Loucy (cell line): ENCODE data around the gene WASL.

Experiments used
- H2AFZ ChIP-seq: fragments of 200-600 bp; sonication (generic); 2 replicates; pipeline ENCODE4 v1.6.0; 2016; ENCODE audit warnings: antibody characterized with exemption, mild to moderate bottlenecking, low read length, moderate library complexity
- H3F3A ChIP-seq: fragments of 200-600 bp; 2 replicates; pipeline ENCODE4 v1.6.0; 2016; ENCODE audit warnings: antibody characterized with exemption, low read depth, mild to moderate bottlenecking
- H3K27me3 ChIP-seq: fragments of 200-600 bp; sonication (generic); 2 replicates; pipeline ENCODE4 v1.6.1; 2014; ENCODE audit warnings: low read length, mild to moderate bottlenecking; ENCODE audit not compliant: insufficient read depth, poor library complexity, severe bottlenecking
- H3K36me3 ChIP-seq: fragments of 200-600 bp; sonication (generic); 2 replicates; pipeline ENCODE4 v1.6.1; 2016; ENCODE audit warnings: low read length; ENCODE audit not compliant: insufficient read depth
- H3K4me1 ChIP-seq: fragments of 200-600 bp; sonication (generic); 2 replicates; pipeline ENCODE4 v1.5.1; 2014; ENCODE audit warnings: low read length, mild to moderate bottlenecking; ENCODE audit not compliant: insufficient read depth, poor library complexity, severe bottlenecking
- H3K4me2 ChIP-seq: fragments of 200-600 bp; sonication (generic); 2 replicates; pipeline ENCODE4 v1.6.0; 2014; ENCODE audit warnings: antibody characterized with exemption, low read length, low read depth, mild to moderate bottlenecking; ENCODE audit not compliant: poor library complexity, severe bottlenecking
- H3K4me3 ChIP-seq: fragments of 200-600 bp; sonication (generic); 2 replicates; pipeline ENCODE4 v1.5.1; 2014; ENCODE audit warnings: low read length, mild to moderate bottlenecking, mixed read lengths; ENCODE audit not compliant: poor library complexity, severe bottlenecking
- H3K79me2 ChIP-seq: fragments of 200-600 bp; sonication (generic); 2 replicates; pipeline ENCODE4 v1.6.1; 2014; ENCODE audit warnings: low read length; ENCODE audit not compliant: insufficient read depth
- H3K9ac ChIP-seq: fragments of 200-600 bp; sonication (generic); 2 replicates; pipeline ENCODE4 v1.6.0; 2014; ENCODE audit warnings: mild to moderate bottlenecking, low read depth, low read length, moderate library complexity; ENCODE audit not compliant: poor library complexity, severe bottlenecking
- H3K9me2 ChIP-seq: fragments of 200-600 bp; sonication (generic); replicated peaks from 2 replicates; pipeline ENCODE4 v1.6.1; 2016; ENCODE audit warnings: low read depth, low read length, mixed read lengths
- H3K9me3 ChIP-seq: fragments of 200-600 bp; sonication (generic); 2 replicates; pipeline ENCODE4 v1.6.1; 2014; ENCODE audit warnings: mild to moderate bottlenecking, antibody characterized with exemption, low read length, low read depth; ENCODE audit not compliant: insufficient read depth
- H4K20me1 ChIP-seq: fragments of 200-600 bp; sonication (generic); 2 replicates; pipeline ENCODE4 v1.6.0; 2014; ENCODE audit warnings: antibody characterized with exemption, low read length, mild to moderate bottlenecking; ENCODE audit not compliant: insufficient read depth, poor library complexity, severe bottlenecking
- EZH2phosphoT487 ChIP-seq: fragments of 200-600 bp; IDR thresholded peaks from 2 replicates; pipeline ENCODE4 v1.6.1; 2018; ENCODE audit warnings: antibody characterized with exemption, mild to moderate bottlenecking, moderate library complexity, borderline replicate concordance
- TF ChIP-seq, protein P1 (sequence below): fragments of 200-600 bp; sonication (generic); conservative IDR thresholded peaks from 2 replicates; pipeline ENCODE4 v1.5.1; 2014; ENCODE audit warnings: mild to moderate bottlenecking, antibody characterized with exemption, low read length

WASL gene

DNA sequence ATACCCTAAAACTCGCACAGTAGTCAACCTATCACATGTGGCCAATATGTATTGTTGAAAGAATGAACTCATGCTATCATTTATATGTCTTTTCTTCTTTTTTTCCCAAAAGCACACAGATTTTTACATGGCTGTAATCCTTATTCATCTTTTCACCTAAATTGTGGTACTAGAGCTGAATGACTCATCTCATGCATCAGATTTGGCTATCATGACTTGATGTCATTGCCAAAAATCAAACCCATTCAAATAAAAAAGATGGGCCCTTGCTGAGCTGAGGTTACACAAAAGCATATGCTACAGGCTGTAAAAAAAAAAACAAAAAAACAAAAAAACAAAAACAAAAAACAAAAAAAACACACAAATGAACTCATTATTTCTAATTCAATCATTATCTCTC is 96.4 kb downstream of the WASL start:
- Histone ChIP-seq H3K9me2 (no peaks in the 10 kb centered on the region), H3K9me3 (no peaks in the 10 kb centered on the region), H3K27me3 (no peaks in the 10 kb centered on the region), H3K9ac (no peak overlapping the region), H3K4me3 (no peak overlapping the region), H3F3A (no peaks in the 10 kb centered on the region), H4K20me1 (no peaks in the 10 kb centered on the region), H3K36me3 (no peaks in the 10 kb centered on the region), H3K4me2 (no peak overlapping the region), H3K79me2 (no peaks in the 10 kb centered on the region), H3K4me1 (no peaks in the 10 kb centered on the region), H2AFZ (no peak overlapping the region)
- no peak for TF ChIP-seq EZH2phosphoT487
- TF ChIP-seq, protein P1, sequence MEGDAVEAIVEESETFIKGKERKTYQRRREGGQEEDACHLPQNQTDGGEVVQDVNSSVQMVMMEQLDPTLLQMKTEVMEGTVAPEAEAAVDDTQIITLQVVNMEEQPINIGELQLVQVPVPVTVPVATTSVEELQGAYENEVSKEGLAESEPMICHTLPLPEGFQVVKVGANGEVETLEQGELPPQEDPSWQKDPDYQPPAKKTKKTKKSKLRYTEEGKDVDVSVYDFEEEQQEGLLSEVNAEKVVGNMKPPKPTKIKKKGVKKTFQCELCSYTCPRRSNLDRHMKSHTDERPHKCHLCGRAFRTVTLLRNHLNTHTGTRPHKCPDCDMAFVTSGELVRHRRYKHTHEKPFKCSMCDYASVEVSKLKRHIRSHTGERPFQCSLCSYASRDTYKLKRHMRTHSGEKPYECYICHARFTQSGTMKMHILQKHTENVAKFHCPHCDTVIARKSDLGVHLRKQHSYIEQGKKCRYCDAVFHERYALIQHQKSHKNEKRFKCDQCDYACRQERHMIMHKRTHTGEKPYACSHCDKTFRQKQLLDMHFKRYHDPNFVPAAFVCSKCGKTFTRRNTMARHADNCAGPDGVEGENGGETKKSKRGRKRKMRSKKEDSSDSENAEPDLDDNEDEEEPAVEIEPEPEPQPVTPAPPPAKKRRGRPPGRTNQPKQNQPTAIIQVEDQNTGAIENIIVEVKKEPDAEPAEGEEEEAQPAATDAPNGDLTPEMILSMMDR: no peak

DNA sequence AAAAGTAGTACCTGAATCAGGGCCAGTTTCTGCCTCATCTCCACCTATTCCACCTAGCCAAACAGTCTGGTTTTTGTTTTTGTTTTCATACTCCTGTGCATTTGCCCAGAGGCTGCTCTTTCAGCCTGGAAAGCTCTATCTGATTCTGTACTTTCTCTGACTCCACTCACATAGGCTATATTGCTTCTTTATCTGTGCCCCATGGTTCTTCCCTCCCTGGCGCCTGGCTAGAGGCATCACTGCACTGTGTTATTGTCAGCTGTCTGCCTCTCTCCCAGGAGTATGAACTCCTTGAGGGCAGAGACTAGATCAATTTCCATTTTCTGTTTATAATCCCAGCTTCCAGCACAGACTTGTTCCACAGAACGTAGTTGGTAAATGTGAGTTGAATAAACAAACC is 98.2 kb downstream of the WASL start:
- Histone ChIP-seq H3K4me2 (no peak overlapping the region), H3K4me3 (no peak overlapping the region), H3F3A (no peaks in the 10 kb centered on the region), H3K36me3 (no peaks in the 10 kb centered on the region), H3K9me3 (no peaks in the 10 kb centered on the region), H4K20me1 (no peaks in the 10 kb centered on the region), H2AFZ (no peak overlapping the region), H3K9me2 (no peaks in the 10 kb centered on the region), H3K4me1 (no peaks in the 10 kb centered on the region), H3K9ac (no peak overlapping the region), H3K79me2 (no peaks in the 10 kb centered on the region), H3K27me3 (no peaks in the 10 kb centered on the region)
- TF ChIP-seq, protein P1: no peak
- no peak for TF ChIP-seq EZH2phosphoT487

DNA sequence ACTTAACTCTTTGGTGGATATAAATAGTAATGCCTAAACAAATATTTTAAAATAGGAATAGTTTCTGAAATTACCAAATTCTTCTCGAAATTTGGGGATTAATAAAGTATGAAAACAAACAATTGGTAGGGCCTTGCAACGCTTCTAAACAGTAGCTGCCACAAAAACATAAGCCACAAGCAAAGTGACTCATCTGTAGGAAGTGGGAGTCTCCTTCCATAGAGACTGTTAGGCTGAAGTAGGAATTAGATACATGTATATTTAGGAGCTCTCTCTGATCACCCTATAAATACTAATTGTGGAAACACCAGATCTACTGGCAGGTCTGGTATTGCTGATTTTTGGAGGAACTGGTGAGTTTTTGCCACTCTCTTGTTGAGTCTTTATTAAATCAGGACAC is 98.8 kb downstream of the WASL start:
- Histone ChIP-seq H3K4me1 (no peaks in the 10 kb centered on the region), H3K36me3 (no peaks in the 10 kb centered on the region), H2AFZ (no peak overlapping the region)

More for the DNA sequence above, 98.8 kb downstream of the WASL start:
- H3K9me3 ChIP-seq: no peaks in the 10 kb centered on the region
- H3F3A ChIP-seq: no peaks in the 10 kb centered on the region
- TF ChIP-seq EZH2phosphoT487: no peak
- TF ChIP-seq, protein P1: no peak
- no peak overlapping the region for H3K4me2 ChIP-seq
- H3K9ac ChIP-seq: no peak overlapping the region
- H3K4me3 ChIP-seq: no peak overlapping the region
- H3K79me2 ChIP-seq: no peaks in the 10 kb centered on the region
- no peaks in the 10 kb centered on the region for H3K9me2 ChIP-seq
- H4K20me1 ChIP-seq: no peaks in the 10 kb centered on the region
- no peaks in the 10 kb centered on the region for H3K27me3 ChIP-seq
